Airway epithelial cell (primary cell): Measurements from ENCODE around the gene UGT1A8. TPM values are rescaled to one million over a fixed set of nuclear protein-coding genes. Genes with fewer than 3 reads are reported as not detected.

Experiments used
- total RNA-seq: library from RNA; depleted of rRNA; stranded (reverse); fragments of >200 nt; gene quantifications from 2 replicates; pipeline ENCODE4 v1.2.3, GENCODE V29; 2015

UGT1A8 gene
- 0.37 and 0.56 TPM in 2 replicates for total RNA-seq

GRCh38 chr2:233617476-233617875, at the start of gene UGT1A8:
Gene UGT1A8, plus strand, starts transcription at chr2:233617633. Its CDS starts 75 bp downstream, at chr2:233617708.

GRCh38 chr2:233636306-233636705, 18.9 kb downstream of the UGT1A8 start, which contains the start of gene UGT1A10:
Gene UGT1A10, plus strand, starts transcription at chr2:233636448. Its CDS starts 75 bp downstream, at chr2:233636523.

GRCh38 chr2:233671290-233672161, 54.1 kb downstream of the UGT1A8 start, which contains the start of gene UGT1A9:
Gene UGT1A9, plus strand, starts transcription at chr2:233671898. Its CDS starts 37 bp downstream, at chr2:233671935.

GRCh38 chr2:233681521-233682099, 64.2 kb downstream of the UGT1A8 start, which contains the start of gene UGT1A7:
Gene UGT1A7, plus strand, starts transcription at chr2:233681901. Its CDS starts 37 bp downstream, at chr2:233681938.

GRCh38 chr2:233692648-233693047, 75.2 kb downstream of the UGT1A8 start, which contains the start of gene UGT1A6:
Gene UGT1A6, plus strand, starts transcription at chr2:233692890. Its CDS starts 115 bp downstream, at chr2:233693005.

GRCh38 chr2:233712611-233713261, 95.3 kb downstream of the UGT1A8 start, which contains the start of gene UGT1A5:
Gene UGT1A5, plus strand, starts transcription at chr2:233712907. Its CDS starts 85 bp downstream, at chr2:233712992.

GRCh38 chr2:233718552-233718951, 101.1 kb downstream of the UGT1A8 start, which contains the start of gene UGT1A4:
Gene UGT1A4, plus strand, starts transcription at chr2:233718736. Its CDS starts 85 bp downstream, at chr2:233718821.

GRCh38 chr2:233728723-233729301, 111.4 kb downstream of the UGT1A8 start, which contains the start of gene UGT1A3:
Gene UGT1A3, plus strand, starts transcription at chr2:233729042. Its CDS starts 85 bp downstream, at chr2:233729127.

GRCh38 chr2:233760043-233760442, 142.6 kb downstream of the UGT1A8 start, which contains the start of gene UGT1A1:
Gene UGT1A1, plus strand, starts transcription at chr2:233760270. Its CDS starts 18 bp downstream, at chr2:233760288.

GRCh38 chr2:233778030-233778429, 160.6 kb downstream of the UGT1A8 start, which contains the start of gene MROH2A:
Gene MROH2A, plus strand, starts transcription at chr2:233778330. Its CDS starts 1,029 bp downstream, at chr2:233779359.

Other genes with a start within 250 kb of the UGT1A8 start
- 20.6 and 22.6 TPM in 2 replicates for gene USP40, start 50.9 kb upstream of the UGT1A8 start, total RNA-seq
- not detected in 2 replicates for gene UGT1A10, start 18.8 kb downstream of the UGT1A8 start, total RNA-seq
- gene UGT1A9, start 54.3 kb downstream of the UGT1A8 start, total RNA-seq, result not detected in 2 replicates
- 0.37 and 0.49 TPM in 2 replicates for gene UGT1A7, start 64.3 kb downstream of the UGT1A8 start, total RNA-seq
- 35.8 and 38.9 TPM in 2 replicates for gene UGT1A6, start 75.3 kb downstream of the UGT1A8 start, total RNA-seq
- 3.2 TPM in 1 of 2 replicates, not detected in the other for gene UGT1A5, start 95.3 kb downstream of the UGT1A8 start, total RNA-seq
- gene UGT1A4, start 101.1 kb downstream of the UGT1A8 start, total RNA-seq, result 0.33 TPM in 1 of 2 replicates, not detected in the other
- 0.35 TPM in 1 of 2 replicates, not detected in the other for gene UGT1A3, start 111.4 kb downstream of the UGT1A8 start, total RNA-seq
- gene UGT1A1, start 142.6 kb downstream of the UGT1A8 start, total RNA-seq, result 0.28 and 1.2 TPM in 2 replicates
- gene MROH2A, start 160.7 kb downstream of the UGT1A8 start, total RNA-seq, result not detected in 2 replicates
- 18.2 and 26.2 TPM in 2 replicates for gene HJURP, start 236.9 kb downstream of the UGT1A8 start, total RNA-seq